ENCODE data around the gene MFSD12. TPM values are rescaled to one million over a fixed set of nuclear protein-coding genes. Genes with fewer than 3 reads are reported as not detected.

Gene MFSD12
- total RNA-seq, 1 donor from 2014 or later: 46.3 TPM

GRCh38 chr19:3544742-3545668 lies 12.4 kb downstream of the MFSD12 start:
- FAIRE-seq (no peak), DNase-seq (ENCODE audit: low read depth) (peak; percentile 42)
- no peak overlapping the region for H3K4me3 ChIP-seq (ENCODE audit: low read depth, low read length)
- H3K36me3 ChIP-seq (ENCODE audit: control insufficient read depth, insufficient read depth, low read length): peaks cover 19% of the 10 kb centered on the region
- peak; percentile 95 for TF ChIP-seq CTCF (IDR thresholded peaks at IDR 0.05; ENCODE audit: insufficient read depth, low read length, severe bottlenecking)
- H3K27me3 ChIP-seq (ENCODE audit: control insufficient read depth, insufficient read depth, low read length): no peaks in the 10 kb centered on the region

GRCh38 chr19:3544058-3544376 lies 13.4 kb downstream of the MFSD12 start:
- no peak for FAIRE-seq

GRCh38 chr19:3543150-3544057 lies 14.0 kb downstream of the MFSD12 start:
- no peak overlapping the region for H3K4me3 ChIP-seq (ENCODE audit: low read depth, low read length)
- no peak for FAIRE-seq
- DNase-seq (ENCODE audit: low read depth): no peak
- H3K36me3 ChIP-seq (ENCODE audit: control insufficient read depth, insufficient read depth, low read length): peaks cover 15% of the 10 kb centered on the region
- H3K27me3 ChIP-seq (ENCODE audit: control insufficient read depth, insufficient read depth, low read length): no peaks in the 10 kb centered on the region
- TF ChIP-seq CTCF (IDR thresholded peaks at IDR 0.05; ENCODE audit: insufficient read depth, low read length, severe bottlenecking): no peak

More at GRCh38 chr19:3544058-3544376, 13.4 kb downstream of the MFSD12 start:
- DNase-seq (ENCODE audit: low read depth): no peak
- H3K4me3 ChIP-seq (ENCODE audit: low read depth, low read length): no peak overlapping the region
- H3K27me3 ChIP-seq (ENCODE audit: control insufficient read depth, insufficient read depth, low read length): no peaks in the 10 kb centered on the region
- no peak for TF ChIP-seq CTCF (IDR thresholded peaks at IDR 0.05; ENCODE audit: insufficient read depth, low read length, severe bottlenecking)
- peaks cover 17% of the 10 kb centered on the region for H3K36me3 ChIP-seq (ENCODE audit: control insufficient read depth, insufficient read depth, low read length)

GRCh38 chr19:3539756-3540118 lies 17.6 kb downstream of the MFSD12 start:
- DNase-seq (ENCODE audit: low read depth) (no peak), FAIRE-seq (no peak)
- H3K27me3 ChIP-seq (ENCODE audit: control insufficient read depth, insufficient read depth, low read length): no peaks in the 10 kb centered on the region
- H3K4me3 ChIP-seq (ENCODE audit: low read depth, low read length): no peak overlapping the region
- peaks cover 11% of the 10 kb centered on the region for H3K36me3 ChIP-seq (ENCODE audit: control insufficient read depth, insufficient read depth, low read length)
- TF ChIP-seq CTCF (IDR thresholded peaks at IDR 0.05; ENCODE audit: insufficient read depth, low read length, severe bottlenecking): no peak

- no peak within 1 kb of the TSS for H3K4me3 ChIP-seq (ENCODE audit: low read depth, low read length)
- FAIRE-seq (no peak), DNase-seq (ENCODE audit: low read depth) (no peak)
- H3K36me3 ChIP-seq (ENCODE audit: control insufficient read depth, insufficient read depth, low read length): peaks cover 14% of the 10 kb centered on the region
- H3K27me3 ChIP-seq (ENCODE audit: control insufficient read depth, insufficient read depth, low read length): no peaks in the 10 kb centered on the region
- no peak for TF ChIP-seq CTCF (IDR thresholded peaks at IDR 0.05; ENCODE audit: insufficient read depth, low read length, severe bottlenecking)
Measured at GRCh38 chr19:3538965-3539755, 18.2 kb downstream of the MFSD12 start, which contains the start of gene TEKTIP1. Gene TEKTIP1 (plus strand): TSS chr19:3539174. CDS start chr19:3539178, 4 bp downstream.
